ENCODE data around the gene MYL7. TPM values are rescaled to one million over a fixed set of nuclear protein-coding genes. Genes with fewer than 3 reads are reported as not detected.

Gene MYL7
- total and polyA plus RNA-seq, 9 of the 15 experiments (the other 6 are each of a cell fraction or from before 2014, with no cell fraction given), result not detected

DNA sequence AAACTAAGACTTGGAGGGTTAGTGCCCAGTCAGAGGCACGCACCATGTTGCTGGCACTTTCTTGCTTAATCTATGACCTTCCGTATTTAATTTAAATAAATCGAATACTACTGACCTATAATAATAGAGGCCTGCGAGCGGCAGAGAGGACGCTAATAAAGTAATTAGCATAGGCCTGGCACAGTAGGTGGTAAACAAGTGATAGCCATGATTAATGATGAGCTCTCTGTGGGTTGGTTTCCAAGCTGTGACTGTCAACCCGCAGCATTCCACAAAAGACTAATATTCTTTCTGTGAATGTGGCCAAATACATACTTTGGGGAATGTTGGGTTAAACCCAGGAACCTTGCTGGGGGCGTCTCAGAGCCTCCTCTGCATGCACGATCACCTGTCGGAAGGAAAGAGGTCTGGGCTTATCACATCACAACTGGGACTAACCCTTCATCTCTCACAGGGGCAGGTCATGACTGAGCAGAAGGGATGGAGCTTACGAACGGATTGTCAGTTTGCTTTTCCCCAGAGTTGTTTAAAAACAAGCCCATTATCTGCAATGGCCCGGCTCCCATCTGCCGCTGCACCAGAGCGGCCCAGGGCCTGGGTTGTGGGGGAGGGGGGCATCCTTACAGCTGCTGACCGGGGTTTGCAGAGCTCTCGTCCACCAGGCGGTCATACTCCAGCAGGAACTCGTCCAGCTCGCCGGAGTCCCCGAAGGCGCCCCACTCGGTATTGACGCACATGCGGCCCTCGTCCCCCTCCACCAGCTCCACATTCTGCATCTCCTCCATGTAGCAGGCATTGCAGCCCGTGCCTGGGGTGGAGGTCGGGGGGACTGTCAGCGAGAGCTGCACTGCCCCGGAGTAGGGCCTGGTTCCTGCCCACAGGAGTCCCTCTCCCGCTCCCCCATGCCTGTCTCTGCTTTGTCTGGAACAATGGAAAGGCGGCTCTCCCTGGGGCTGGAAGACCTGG lies 6.2 kb upstream of the MYL7 start (continued):
- TF ChIP-seq, protein P1, sequence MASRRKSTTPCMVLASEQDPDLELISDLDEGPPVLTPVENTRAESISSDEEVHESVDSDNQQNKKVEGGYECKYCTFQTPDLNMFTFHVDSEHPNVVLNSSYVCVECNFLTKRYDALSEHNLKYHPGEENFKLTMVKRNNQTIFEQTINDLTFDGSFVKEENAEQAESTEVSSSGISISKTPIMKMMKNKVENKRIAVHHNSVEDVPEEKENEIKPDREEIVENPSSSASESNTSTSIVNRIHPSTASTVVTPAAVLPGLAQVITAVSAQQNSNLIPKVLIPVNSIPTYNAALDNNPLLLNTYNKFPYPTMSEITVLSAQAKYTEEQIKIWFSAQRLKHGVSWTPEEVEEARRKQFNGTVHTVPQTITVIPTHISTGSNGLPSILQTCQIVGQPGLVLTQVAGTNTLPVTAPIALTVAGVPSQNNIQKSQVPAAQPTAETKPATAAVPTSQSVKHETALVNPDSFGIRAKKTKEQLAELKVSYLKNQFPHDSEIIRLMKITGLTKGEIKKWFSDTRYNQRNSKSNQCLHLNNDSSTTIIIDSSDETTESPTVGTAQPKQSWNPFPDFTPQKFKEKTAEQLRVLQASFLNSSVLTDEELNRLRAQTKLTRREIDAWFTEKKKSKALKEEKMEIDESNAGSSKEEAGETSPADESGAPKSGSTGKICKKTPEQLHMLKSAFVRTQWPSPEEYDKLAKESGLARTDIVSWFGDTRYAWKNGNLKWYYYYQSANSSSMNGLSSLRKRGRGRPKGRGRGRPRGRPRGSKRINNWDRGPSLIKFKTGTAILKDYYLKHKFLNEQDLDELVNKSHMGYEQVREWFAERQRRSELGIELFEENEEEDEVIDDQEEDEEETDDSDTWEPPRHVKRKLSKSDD (conservative IDR thresholded peaks at IDR 0.05; ENCODE audit: low read length), result no peak
- peak; percentile 32; the same call in 1 of the 2 replicates for TF ChIP-seq CREM (IDR thresholded peaks at IDR 0.05; ENCODE audit: low read depth)
- peak; percentile 37; the same call in 1 of the 2 replicates for TF ChIP-seq CREB1 (IDR thresholded peaks at IDR 0.05)
- no peak for TF ChIP-seq CREB1 (CRISPR knock-in tag; IDR thresholded peaks at IDR 0.05)
- TF ChIP-seq THRAP3 (IDR thresholded peaks at IDR 0.05; ENCODE audit: borderline replicate concordance), result no peak
- peak; percentile 76 for TF ChIP-seq RBBP5 (IDR thresholded peaks at IDR 0.05; ENCODE audit: borderline replicate concordance, insufficient read depth, low read length, poor library complexity, severe bottlenecking)
- no peak for TF ChIP-seq SMARCA5 (IDR thresholded peaks at IDR 0.05)
- TF ChIP-seq, protein P2, sequence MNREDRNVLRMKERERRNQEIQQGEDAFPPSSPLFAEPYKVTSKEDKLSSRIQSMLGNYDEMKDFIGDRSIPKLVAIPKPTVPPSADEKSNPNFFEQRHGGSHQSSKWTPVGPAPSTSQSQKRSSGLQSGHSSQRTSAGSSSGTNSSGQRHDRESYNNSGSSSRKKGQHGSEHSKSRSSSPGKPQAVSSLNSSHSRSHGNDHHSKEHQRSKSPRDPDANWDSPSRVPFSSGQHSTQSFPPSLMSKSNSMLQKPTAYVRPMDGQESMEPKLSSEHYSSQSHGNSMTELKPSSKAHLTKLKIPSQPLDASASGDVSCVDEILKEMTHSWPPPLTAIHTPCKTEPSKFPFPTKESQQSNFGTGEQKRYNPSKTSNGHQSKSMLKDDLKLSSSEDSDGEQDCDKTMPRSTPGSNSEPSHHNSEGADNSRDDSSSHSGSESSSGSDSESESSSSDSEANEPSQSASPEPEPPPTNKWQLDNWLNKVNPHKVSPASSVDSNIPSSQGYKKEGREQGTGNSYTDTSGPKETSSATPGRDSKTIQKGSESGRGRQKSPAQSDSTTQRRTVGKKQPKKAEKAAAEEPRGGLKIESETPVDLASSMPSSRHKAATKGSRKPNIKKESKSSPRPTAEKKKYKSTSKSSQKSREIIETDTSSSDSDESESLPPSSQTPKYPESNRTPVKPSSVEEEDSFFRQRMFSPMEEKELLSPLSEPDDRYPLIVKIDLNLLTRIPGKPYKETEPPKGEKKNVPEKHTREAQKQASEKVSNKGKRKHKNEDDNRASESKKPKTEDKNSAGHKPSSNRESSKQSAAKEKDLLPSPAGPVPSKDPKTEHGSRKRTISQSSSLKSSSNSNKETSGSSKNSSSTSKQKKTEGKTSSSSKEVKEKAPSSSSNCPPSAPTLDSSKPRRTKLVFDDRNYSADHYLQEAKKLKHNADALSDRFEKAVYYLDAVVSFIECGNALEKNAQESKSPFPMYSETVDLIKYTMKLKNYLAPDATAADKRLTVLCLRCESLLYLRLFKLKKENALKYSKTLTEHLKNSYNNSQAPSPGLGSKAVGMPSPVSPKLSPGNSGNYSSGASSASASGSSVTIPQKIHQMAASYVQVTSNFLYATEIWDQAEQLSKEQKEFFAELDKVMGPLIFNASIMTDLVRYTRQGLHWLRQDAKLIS (CRISPR knock-in tag; IDR thresholded peaks at IDR 0.05), result no peak
- no peak for TF ChIP-seq POLR2H (tag; IDR thresholded peaks at IDR 0.05; ENCODE audit: low read depth)
- TF ChIP-seq, protein P3, sequence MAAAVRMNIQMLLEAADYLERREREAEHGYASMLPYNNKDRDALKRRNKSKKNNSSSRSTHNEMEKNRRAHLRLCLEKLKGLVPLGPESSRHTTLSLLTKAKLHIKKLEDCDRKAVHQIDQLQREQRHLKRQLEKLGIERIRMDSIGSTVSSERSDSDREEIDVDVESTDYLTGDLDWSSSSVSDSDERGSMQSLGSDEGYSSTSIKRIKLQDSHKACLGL (CRISPR knock-in tag; IDR thresholded peaks at IDR 0.05; ENCODE audit: borderline replicate concordance, poor library complexity, severe bottlenecking), result no peak
- TF ChIP-seq, protein P4, sequence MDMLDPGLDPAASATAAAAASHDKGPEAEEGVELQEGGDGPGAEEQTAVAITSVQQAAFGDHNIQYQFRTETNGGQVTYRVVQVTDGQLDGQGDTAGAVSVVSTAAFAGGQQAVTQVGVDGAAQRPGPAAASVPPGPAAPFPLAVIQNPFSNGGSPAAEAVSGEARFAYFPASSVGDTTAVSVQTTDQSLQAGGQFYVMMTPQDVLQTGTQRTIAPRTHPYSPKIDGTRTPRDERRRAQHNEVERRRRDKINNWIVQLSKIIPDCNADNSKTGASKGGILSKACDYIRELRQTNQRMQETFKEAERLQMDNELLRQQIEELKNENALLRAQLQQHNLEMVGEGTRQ (CRISPR knock-in tag; IDR thresholded peaks at IDR 0.05), result no peak
- TF ChIP-seq BRD9 (IDR thresholded peaks at IDR 0.05; ENCODE audit: low read depth, partially characterized antibody), result no peak
- TF ChIP-seq, protein P5, sequence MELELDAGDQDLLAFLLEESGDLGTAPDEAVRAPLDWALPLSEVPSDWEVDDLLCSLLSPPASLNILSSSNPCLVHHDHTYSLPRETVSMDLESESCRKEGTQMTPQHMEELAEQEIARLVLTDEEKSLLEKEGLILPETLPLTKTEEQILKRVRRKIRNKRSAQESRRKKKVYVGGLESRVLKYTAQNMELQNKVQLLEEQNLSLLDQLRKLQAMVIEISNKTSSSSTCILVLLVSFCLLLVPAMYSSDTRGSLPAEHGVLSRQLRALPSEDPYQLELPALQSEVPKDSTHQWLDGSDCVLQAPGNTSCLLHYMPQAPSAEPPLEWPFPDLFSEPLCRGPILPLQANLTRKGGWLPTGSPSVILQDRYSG (tag; conservative IDR thresholded peaks at IDR 0.05; ENCODE audit: low read depth), result 0 out of 2 replicates have a peak, but pooled peaks have one; percentile 18
- no peak for TF ChIP-seq GATAD2A (IDR thresholded peaks at IDR 0.05)
- peak in 2 of 3 experiments; percentile 9 to 47 for TF ChIP-seq YY1 (IDR thresholded peaks at IDR 0.05; ENCODE audit: borderline replicate concordance in 1 of 3, control insufficient read depth in 1 of 3, extremely low read depth in 1 of 3, insufficient read depth in 3 of 3, insufficient read length in 1 of 3, insufficient replicate concordance in 2 of 3, low read depth in 1 of 3, low read length in 2 of 3)
